CD14-positive monocyte (primary cell): ENCODE results near the gene BTG3. TPM values are rescaled to one million over a fixed set of nuclear protein-coding genes. Genes with fewer than 3 reads are reported as not detected.

Experiments used
- DNase-seq, 3 donors: peaks; one replicate each; pipeline ENCODE4 v3.0.0-alpha.2; 2011 to 2022
- H2AFZ ChIP-seq: 2 replicates; pipeline ENCODE4 v1.6.0; 2012; ENCODE audit warnings: mild to moderate bottlenecking, low read depth, low read length, inconsistent platforms; ENCODE audit not compliant: insufficient read depth, poor library complexity, severe bottlenecking
- H3K27ac ChIP-seq, 2 donors: 1 replicate in 1 of 2; 2 replicates in 1 of 2; pipeline ENCODE4 v1.5.1; 2012 to 2013; ENCODE audit warnings: low read length in 2 of 2, control low read depth in 1 of 2, inconsistent platforms in 1 of 2, low read depth in 1 of 2, mild to moderate bottlenecking in 1 of 2
- H3K27me3 ChIP-seq, 2 donors: one replicate each; pipeline versions ENCODE4 v1.6.0 to v1.6.1; 2011 to 2013; ENCODE audit warnings: low read length in 2 of 2; ENCODE audit not compliant: control insufficient read depth in 2 of 2, insufficient read depth in 2 of 2
- H3K36me3 ChIP-seq, 2 donors: replicated peaks in 1 of 2; 1 replicate in 1 of 2; 2 replicates in 1 of 2; pipeline versions ENCODE4 v1.5.1 to v1.6.1; 2012 to 2013; ENCODE audit warnings: low read length in 2 of 2, control low read depth in 1 of 2, inconsistent platforms in 1 of 2, mild to moderate bottlenecking in 1 of 2; ENCODE audit not compliant: insufficient read depth in 2 of 2, control insufficient read depth in 1 of 2
- H3K4me1 ChIP-seq, 2 donors: 1 replicate in 1 of 2; 2 replicates in 1 of 2; pipeline versions ENCODE4 v1.5.1 to v1.6.1; 2012 to 2013; ENCODE audit warnings: low read length in 2 of 2, control low read depth in 1 of 2, inconsistent platforms in 1 of 2, mild to moderate bottlenecking in 1 of 2, moderate library complexity in 1 of 2; ENCODE audit not compliant: insufficient read depth in 2 of 2, control insufficient read depth in 1 of 2
- H3K4me2 ChIP-seq: replicated peaks from 2 replicates; pipeline ENCODE3; 2012; ENCODE audit warnings: low read length, moderate library complexity, mild to moderate bottlenecking; ENCODE audit not compliant: poor library complexity, severe bottlenecking; ENCODE audit errors: extremely low read depth
- H3K4me3 ChIP-seq, 3 experiments: fragments of 200-600 bp in 1 of 3; sonication (generic) in 1 of 3; replicated peaks in 1 of 3; 1 replicate in 2 of 3; 2 replicates in 1 of 3; pipeline ENCODE4 v1.5.1; 2011 to 2013; ENCODE audit warnings: low read length in 3 of 3, mild to moderate bottlenecking in 3 of 3, control low read depth in 2 of 3, low read depth in 2 of 3, inconsistent platforms in 1 of 3, moderate library complexity in 1 of 3
- H3K79me2 ChIP-seq: 2 replicates; pipeline ENCODE4 v1.6.0; 2012; ENCODE audit warnings: mild to moderate bottlenecking, control low read depth, inconsistent platforms, low read length, moderate library complexity; ENCODE audit not compliant: insufficient read depth
- H3K9ac ChIP-seq: 2 replicates; pipeline ENCODE4 v1.6.0; 2017; ENCODE audit warnings: low read length, mild to moderate bottlenecking; ENCODE audit not compliant: insufficient read depth, poor library complexity, severe bottlenecking
- H3K9me3 ChIP-seq, 2 donors: replicated peaks in 1 of 2; 1 replicate in 1 of 2; 2 replicates in 1 of 2; pipeline versions ENCODE4 v1.5.1 to v1.6.1; 2012 to 2013; ENCODE audit warnings: low read length in 2 of 2, control low read depth in 1 of 2; ENCODE audit not compliant: control insufficient read depth in 1 of 2, insufficient read depth in 1 of 2
- H4K20me1 ChIP-seq: 2 replicates; pipeline ENCODE4 v1.6.0; 2012; ENCODE audit warnings: mild to moderate bottlenecking, low read length, control low read depth, moderate library complexity; ENCODE audit not compliant: insufficient read depth
- H3K27ac Mint-ChIP-seq, 7 donors: one replicate each; pipeline ENCODE4 v1.8.0; 2020; ENCODE audit warnings: mild to moderate bottlenecking in 7 of 7, mixed read lengths in 7 of 7, moderate library complexity in 6 of 7, inconsistent platforms in 2 of 7
- H3K27me3 Mint-ChIP-seq, 3 donors: one replicate each; pipeline ENCODE4 v1.8.0; 2021 to 2022; ENCODE audit warnings: low read depth in 3 of 3, mild to moderate bottlenecking in 3 of 3, mixed read lengths in 3 of 3, moderate library complexity in 3 of 3, inconsistent platforms in 1 of 3
- H3K36me3 Mint-ChIP-seq, 2 donors: one replicate each; pipeline ENCODE4 v1.8.0; 2020; ENCODE audit warnings: mixed read lengths in 2 of 2, inconsistent platforms in 1 of 2, mild to moderate bottlenecking in 1 of 2
- H3K4me1 Mint-ChIP-seq: one replicate; pipeline ENCODE4 v1.8.0; 2020; ENCODE audit warnings: mild to moderate bottlenecking, mixed read lengths
- H3K4me3 Mint-ChIP-seq, 2 donors: one replicate each; pipeline ENCODE4 v1.8.0; 2020; ENCODE audit warnings: mild to moderate bottlenecking in 2 of 2, mixed read lengths in 2 of 2, moderate library complexity in 1 of 2
- H3K9me3 Mint-ChIP-seq, 7 donors: one replicate each; pipeline ENCODE4 v1.8.0; 2020 to 2022; ENCODE audit warnings: mixed read lengths in 7 of 7, mild to moderate bottlenecking in 6 of 7, moderate library complexity in 6 of 7, inconsistent platforms in 2 of 7
- WGBS: methylation state at CpG from one replicate; pipeline ENCODE4 v1.1.5; 2013; ENCODE audit warnings: missing lambda C conversion rate; ENCODE audit not compliant: insufficient coverage; 5-methylcytosine and 5-hydroxymethylcytosine counted together
- intact Hi-C, 2 donors: fragments of 100-400 bp; cut with micrococcal nuclease; formaldehyde crosslinking; loops; one replicate each; pipeline versions ENCODE4 v1.15.0 to v1.15.1; 2023
- polyA plus RNA-seq, 3 donors: library from polyadenylated mRNA; depleted of rRNA in 1 of 3; unstranded in 2 of 3; stranded (reverse) in 1 of 3; fragments of 300-500 nt in 2 of 3; fragments of >200 nt in 1 of 3; fragmentation: Illumina TruSeq in 2 of 3; gene quantifications; 1 replicate in 2 of 3; 2 replicates in 1 of 3; pipeline ENCODE4 v1.2.3, GENCODE V29; 2012 to 2021
- TF ChIP-seq, protein P1 (sequence below): fragments of 200-600 bp; IDR thresholded peaks from one replicate; pipeline ENCODE4 v1.8.0; 2022; ENCODE audit warnings: antibody characterized with exemption, mild to moderate bottlenecking

The BTG3 gene
- polyA plus RNA-seq, 3 donors: 1.9 to 10.4 (median 2.0) TPM

DNA sequence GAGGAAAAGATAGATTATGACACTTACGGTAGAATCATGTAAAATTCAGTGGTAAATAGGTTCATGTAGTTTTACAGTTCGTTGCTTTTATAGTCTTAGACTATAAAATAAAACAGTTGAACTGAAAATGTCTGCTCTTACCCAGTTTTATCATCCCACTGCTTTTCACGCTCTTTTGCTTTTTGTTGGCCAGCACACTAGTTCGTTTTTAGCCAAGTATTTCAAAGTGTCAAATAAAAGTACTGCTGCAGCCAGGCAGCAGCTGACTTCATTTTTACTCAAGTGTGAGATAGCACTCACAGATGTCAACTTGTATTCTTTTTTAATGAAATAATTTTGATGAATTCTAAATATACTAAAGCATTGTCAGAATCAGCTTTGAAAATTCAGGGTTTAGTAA is 18.5 kb upstream of the BTG3 start:
- intact Hi-C loops: no loop called here

DNA sequence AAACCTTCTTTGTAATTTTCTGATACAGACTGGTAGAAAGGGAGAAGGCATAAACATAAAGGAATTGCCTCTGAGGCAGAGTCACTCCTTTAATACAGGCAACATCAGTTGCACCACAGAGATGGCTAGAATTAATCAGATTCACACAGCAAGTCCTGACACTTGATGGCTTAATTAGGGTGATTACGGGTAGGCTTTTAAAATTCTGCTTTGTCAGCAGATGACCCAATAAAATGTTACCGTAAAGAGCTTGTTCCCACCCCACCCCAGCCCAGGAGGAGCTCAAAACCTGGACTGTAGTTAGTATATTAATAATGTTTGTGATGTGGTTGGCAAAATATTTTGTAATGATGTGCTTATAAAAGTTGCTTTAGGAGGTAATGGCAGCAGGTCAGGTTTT is 9.3 kb upstream of the BTG3 start:
- intact Hi-C loops: no loop called here
- 80% methylated on average over 1 of the region's 2 CpGs for WGBS

More for the DNA sequence above, 18.5 kb upstream of the BTG3 start:
- Histone ChIP-seq H3K27me3 (no peaks in the 10 kb centered on the region), H3K36me3 (no peaks in the 10 kb centered on the region), H3K27ac (no peak overlapping the region), H3K4me3 (no peak overlapping the region), H3K9ac (no peak overlapping the region), H3K79me2 (no peaks in the 10 kb centered on the region), H3K9me3 (no peaks in the 10 kb centered on the region), H4K20me1 (no peaks in the 10 kb centered on the region), H3K4me2 (no peak overlapping the region), H2AFZ (no peak overlapping the region), H3K4me1 (no peaks in the 10 kb centered on the region)
- Mint-ChIP-seq H3K27me3 (peaks cover 0 to 3% (median 1%) of the 10 kb centered on the region in 3 donors), H3K36me3 (no peaks in the 10 kb centered on the region), H3K4me1 (peaks cover 3% of the 10 kb centered on the region), H3K9me3 (peaks cover 1 to 11% (median 4%) of the 10 kb centered on the region in 7 donors), H3K4me3 (no peak overlapping the region), H3K27ac (no peak overlapping the region)
- no peak for DNase-seq
- WGBS: 100% methylated on average over 1 of the region's 4 CpGs
- TF ChIP-seq, protein P1, sequence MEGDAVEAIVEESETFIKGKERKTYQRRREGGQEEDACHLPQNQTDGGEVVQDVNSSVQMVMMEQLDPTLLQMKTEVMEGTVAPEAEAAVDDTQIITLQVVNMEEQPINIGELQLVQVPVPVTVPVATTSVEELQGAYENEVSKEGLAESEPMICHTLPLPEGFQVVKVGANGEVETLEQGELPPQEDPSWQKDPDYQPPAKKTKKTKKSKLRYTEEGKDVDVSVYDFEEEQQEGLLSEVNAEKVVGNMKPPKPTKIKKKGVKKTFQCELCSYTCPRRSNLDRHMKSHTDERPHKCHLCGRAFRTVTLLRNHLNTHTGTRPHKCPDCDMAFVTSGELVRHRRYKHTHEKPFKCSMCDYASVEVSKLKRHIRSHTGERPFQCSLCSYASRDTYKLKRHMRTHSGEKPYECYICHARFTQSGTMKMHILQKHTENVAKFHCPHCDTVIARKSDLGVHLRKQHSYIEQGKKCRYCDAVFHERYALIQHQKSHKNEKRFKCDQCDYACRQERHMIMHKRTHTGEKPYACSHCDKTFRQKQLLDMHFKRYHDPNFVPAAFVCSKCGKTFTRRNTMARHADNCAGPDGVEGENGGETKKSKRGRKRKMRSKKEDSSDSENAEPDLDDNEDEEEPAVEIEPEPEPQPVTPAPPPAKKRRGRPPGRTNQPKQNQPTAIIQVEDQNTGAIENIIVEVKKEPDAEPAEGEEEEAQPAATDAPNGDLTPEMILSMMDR: no peak

More for the DNA sequence above, 9.3 kb upstream of the BTG3 start:
- Mint-ChIP-seq H3K27ac (no peak overlapping the region), H3K4me3 (no peak overlapping the region), H3K9me3 (peaks cover 0 to 2% (median under 1%) of the 10 kb centered on the region in 7 donors), H3K36me3 (no peaks in the 10 kb centered on the region), H3K27me3 (peaks cover 6 to 12% (median 9%) of the 10 kb centered on the region in 3 donors), H3K4me1 (no peaks in the 10 kb centered on the region)
- H3K4me2 ChIP-seq: no peak overlapping the region
- TF ChIP-seq, protein P1: no peak
- H3K9me3 ChIP-seq: no peaks in the 10 kb centered on the region
- no peaks in the 10 kb centered on the region for H3K4me1 ChIP-seq
- H3K27ac ChIP-seq: no peak overlapping the region
- DNase-seq: no peak
- H3K79me2 ChIP-seq: no peaks in the 10 kb centered on the region
- no peak overlapping the region for H3K9ac ChIP-seq
- no peak overlapping the region for H3K4me3 ChIP-seq
- no peaks in the 10 kb centered on the region for H3K27me3 ChIP-seq
- no peaks in the 10 kb centered on the region for H4K20me1 ChIP-seq
- H3K36me3 ChIP-seq: no peaks in the 10 kb centered on the region
- H2AFZ ChIP-seq: no peak overlapping the region
